ENCODE data around the gene IFNA21. TPM values are rescaled to one million over a fixed set of nuclear protein-coding genes. Genes with fewer than 3 reads are reported as not detected.

The IFNA21 gene
- total RNA-seq, 2 donors from 2014 or later: not detected

DNA sequence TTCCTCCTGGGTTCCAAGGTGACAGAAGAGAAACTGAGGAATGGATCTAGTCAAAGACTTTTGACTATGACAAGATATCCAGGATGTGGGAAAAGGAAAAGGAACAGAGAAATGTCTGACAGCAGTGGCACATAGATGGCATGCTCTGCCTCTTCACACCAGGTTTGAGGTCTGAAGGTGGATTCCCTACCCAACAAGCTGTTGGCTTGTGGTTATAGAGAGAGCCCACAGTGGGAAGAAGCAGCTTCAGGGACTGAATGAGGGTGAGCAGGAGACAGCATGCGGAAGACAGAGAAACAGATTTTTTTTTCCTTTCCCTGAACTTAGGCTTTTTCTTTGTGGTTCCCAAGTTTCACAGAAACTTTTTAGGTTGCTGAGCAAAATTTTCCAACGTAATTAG is 45.4 kb downstream of the IFNA21 start:
- ATAC-seq (no peak), DNase-seq (no peak)
- peaks cover 8% of the 10 kb centered on the region for H3K4me1 Mint-ChIP-seq
- no peaks in the 10 kb centered on the region for H3K9me3 ChIP-seq (ENCODE audit: control insufficient read depth, low read length, poor library complexity, severe bottlenecking)
- H3K27me3 Mint-ChIP-seq: peaks cover 57% of the 10 kb centered on the region
- no peak overlapping the region for H3K4me3 Mint-ChIP-seq
- H3K27ac Mint-ChIP-seq: no peak overlapping the region
- H3K36me3 Mint-ChIP-seq (ENCODE audit: low read depth): peaks cover 2% of the 10 kb centered on the region

DNA sequence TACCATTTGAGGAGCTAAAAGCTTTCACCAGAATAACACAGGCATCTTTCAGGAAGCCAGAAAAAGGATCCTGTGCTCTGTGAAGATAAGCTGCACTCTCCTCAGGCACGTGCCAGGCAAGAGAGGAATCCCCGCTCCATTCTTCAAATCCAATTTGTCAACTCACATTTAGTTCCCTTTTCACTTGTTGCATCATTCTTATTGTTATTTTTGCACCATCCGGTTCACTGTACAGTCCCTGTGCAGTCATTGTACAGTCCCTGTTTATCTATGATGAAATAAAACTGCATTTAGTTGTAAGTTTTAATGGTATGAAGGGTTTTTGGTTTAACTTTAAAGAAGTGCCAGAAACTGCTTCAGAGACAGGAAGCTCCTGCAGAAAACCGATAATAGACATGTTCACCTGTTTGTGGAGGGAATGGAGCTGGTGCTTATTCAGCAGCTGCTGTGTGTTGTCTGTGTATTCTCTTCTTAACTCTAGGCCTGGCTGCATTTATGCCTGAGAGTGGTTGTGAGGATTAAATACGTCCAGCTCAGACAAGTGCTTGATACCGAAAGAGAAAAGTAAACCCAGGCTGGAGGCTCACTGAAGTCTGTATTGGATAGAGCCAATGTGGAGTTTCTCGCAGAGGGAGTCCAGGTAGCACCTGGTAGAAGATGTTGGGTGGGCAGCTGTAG is 47.2 kb downstream of the IFNA21 start:
- no peak overlapping the region for H3K27ac Mint-ChIP-seq
- H3K27me3 Mint-ChIP-seq: peaks cover 57% of the 10 kb centered on the region
- H3K4me1 Mint-ChIP-seq: peaks cover 8% of the 10 kb centered on the region
- DNase-seq (no peak), ATAC-seq (peak; percentile 25)
- H3K36me3 Mint-ChIP-seq (ENCODE audit: low read depth): peaks cover 3% of the 10 kb centered on the region
- no peak overlapping the region for H3K4me3 Mint-ChIP-seq
- no peaks in the 10 kb centered on the region for H3K9me3 ChIP-seq (ENCODE audit: control insufficient read depth, low read length, poor library complexity, severe bottlenecking)

Other genes with a start within 250 kb of the IFNA21 start
- gene HACD4, start 135.0 kb downstream of the IFNA21 start, total RNA-seq: 1 to 10 TPM; 8.7 to 9.8 TPM
- gene IFNB1, start 88.7 kb downstream of the IFNA21 start, total RNA-seq: not detected
- not detected for gene IFNW1, start 24.8 kb downstream of the IFNA21 start, total RNA-seq
- gene IFNA4, start 20.9 kb upstream of the IFNA21 start, total RNA-seq: not detected
- gene IFNA7, start 35.5 kb upstream of the IFNA21 start, total RNA-seq: not detected
- not detected for gene IFNA10, start 40.5 kb upstream of the IFNA21 start, total RNA-seq
- gene IFNA16, start 50.7 kb upstream of the IFNA21 start, total RNA-seq: not detected
- not detected for gene IFNA17, start 61.6 kb upstream of the IFNA21 start, total RNA-seq
- gene IFNA14, start 73.3 kb upstream of the IFNA21 start, total RNA-seq: not detected
- gene IFNA5, start 138.7 kb upstream of the IFNA21 start, total RNA-seq: not detected
- 10 to 100 TPM; 13.7 to 16.2 TPM for gene KLHL9, start 168.7 kb upstream of the IFNA21 start, total RNA-seq
- gene IFNA6, start 184.2 kb upstream of the IFNA21 start, total RNA-seq: not detected
- gene IFNA13, start 201.4 kb upstream of the IFNA21 start, total RNA-seq: not detected
- gene IFNA2, start 218.7 kb upstream of the IFNA21 start, total RNA-seq: not detected
- not detected for gene IFNA8, start 242.5 kb upstream of the IFNA21 start, total RNA-seq